Hepatocyte (in vitro differentiated cells): ENCODE results near the gene GNS.

Experiments
- CTCF ChIP-seq: fragments of 200-600 bp; sonication (generic); IDR thresholded peaks from 2 replicates; pipeline ENCODE4 v1.5.1; 2016; ENCODE audit warnings: antibody characterized with exemption, mild to moderate bottlenecking; ENCODE audit not compliant: poor library complexity
- EZH2 ChIP-seq: fragments of 200-600 bp; sonication (generic); IDR thresholded peaks from 2 replicates; pipeline ENCODE4 v1.6.1; 2016; ENCODE audit warnings: antibody characterized with exemption, mild to moderate bottlenecking, borderline replicate concordance
- EZH2phosphoT487 ChIP-seq: fragments of 200-600 bp; sonication (generic); IDR thresholded peaks from one replicate; pipeline ENCODE4 v1.6.1; 2018; ENCODE audit warnings: antibody characterized with exemption, mild to moderate bottlenecking, low read depth, moderate library complexity; ENCODE audit not compliant: unreplicated experiment, severe bottlenecking

- TF ChIP-seq CTCF: no peak
- TF ChIP-seq EZH2phosphoT487: no peak
- TF ChIP-seq EZH2: no peak
These were observed 67.2 kb downstream of the GNS start for GRCh38 chr12:64691795-64692583.
